Bronchial epithelial cell (primary cell): ENCODE measurements around the gene PDZD8. TPM values are rescaled to one million over a fixed set of nuclear protein-coding genes. Genes with fewer than 3 reads are reported as not detected.
A peak's percentile ranks its signal among the peaks of the same experiment; 100 is the strongest.

Experiments
- DNase-seq: peaks from one replicate; pipeline ENCODE4 v3.0.0-alpha.2; 2010; ENCODE audit warnings: low read depth
- FAIRE-seq: peaks from 2 replicates; lab custom pipeline; 2011; peaks lifted over from hg19 to GRCh38; lab: Jason Lieb, UNC
- H3K27me3 ChIP-seq: 2 replicates; pipeline ENCODE4 v1.5.1; 2011; ENCODE audit warnings: low read length; ENCODE audit not compliant: control insufficient read depth, insufficient read depth
- H3K36me3 ChIP-seq: 2 replicates; pipeline ENCODE4 v1.5.1; 2011; ENCODE audit warnings: low read length; ENCODE audit not compliant: control insufficient read depth, insufficient read depth
- H3K4me3 ChIP-seq: 2 replicates; pipeline ENCODE4 v1.5.1; 2011; ENCODE audit warnings: mild to moderate bottlenecking, low read depth, low read length, control low read depth
- CTCF ChIP-seq: IDR thresholded peaks from 2 replicates; pipeline ENCODE4 v1.5.1; 2011; ENCODE audit warnings: mild to moderate bottlenecking, moderate library complexity, low read length, control low read depth, inconsistent platforms; ENCODE audit not compliant: insufficient read depth, severe bottlenecking
- total RNA-seq: library from RNA; depleted of rRNA; stranded (reverse); fragments of >200 nt; gene quantifications from 2 replicates; pipeline ENCODE4 v1.2.1, GENCODE V29; 2014

Gene PDZD8
- total RNA-seq = 20.3 and 27.9 TPM in 2 replicates

GRCh38 chr10:117375360-117376178, at the start of gene PDZD8:
PDZD8 (minus strand) TSS chr10:117375440; CDS start chr10:117375227, 213 bp downstream.
- peak within 1 kb of the TSS; percentile 86 for H3K4me3 ChIP-seq
- no peaks in the 10 kb centered on the region for H3K36me3 ChIP-seq
- no peak for TF ChIP-seq CTCF
- H3K27me3 ChIP-seq = no peaks in the 10 kb centered on the region
- FAIRE-seq (no peak), DNase-seq (peak; percentile 73)

GRCh38 chr10:117424171-117424570, 48.9 kb upstream of the PDZD8 start:
- DNase-seq = peak; percentile 57
- TF ChIP-seq CTCF = no peak
- no peaks in the 10 kb centered on the region for H3K27me3 ChIP-seq
- FAIRE-seq = no peak
- no peaks in the 10 kb centered on the region for H3K36me3 ChIP-seq
- H3K4me3 ChIP-seq = no peak overlapping the region

- FAIRE-seq (no peak), DNase-seq (no peak)
- Histone ChIP-seq H3K36me3 (no peaks in the 10 kb centered on the region), H3K27me3 (no peaks in the 10 kb centered on the region), H3K4me3 (no peak overlapping the region)
- TF ChIP-seq CTCF = no peak
Measured at GRCh38 chr10:117421985-117422384, 46.7 kb upstream of the PDZD8 start.

- no peak overlapping the region for H3K4me3 ChIP-seq
- TF ChIP-seq CTCF = no peak
- H3K27me3 ChIP-seq = no peaks in the 10 kb centered on the region
- FAIRE-seq (no peak), DNase-seq (no peak)
- no peaks in the 10 kb centered on the region for H3K36me3 ChIP-seq
Measured at GRCh38 chr10:117420768-117421167, 45.5 kb upstream of the PDZD8 start.

GRCh38 chr10:117419921-117420320, 44.7 kb upstream of the PDZD8 start:
- peak; percentile 27 for TF ChIP-seq CTCF
- no peaks in the 10 kb centered on the region for H3K27me3 ChIP-seq
- H3K36me3 ChIP-seq = no peaks in the 10 kb centered on the region
- FAIRE-seq (no peak), DNase-seq (peak; percentile 81)
- no peak overlapping the region for H3K4me3 ChIP-seq
